HG03159 (cell line): Measurements from ENCODE around the gene NSG1.
"Not testable (repeated sequence)": the region's sequence is repeated elsewhere in the genome, so short reads cannot be mapped to it uniquely, and the experiment has no call there.

ENCODE experiments used
- ATAC-seq: cut with Tn5 transposase; IDR thresholded peaks from one replicate; pipeline ENCODE4 v1.9.1; 2021; ENCODE audit warnings: mild to moderate bottlenecking, moderate library complexity; ENCODE audit not compliant: unreplicated experiment

The NSG1 gene

DNA sequence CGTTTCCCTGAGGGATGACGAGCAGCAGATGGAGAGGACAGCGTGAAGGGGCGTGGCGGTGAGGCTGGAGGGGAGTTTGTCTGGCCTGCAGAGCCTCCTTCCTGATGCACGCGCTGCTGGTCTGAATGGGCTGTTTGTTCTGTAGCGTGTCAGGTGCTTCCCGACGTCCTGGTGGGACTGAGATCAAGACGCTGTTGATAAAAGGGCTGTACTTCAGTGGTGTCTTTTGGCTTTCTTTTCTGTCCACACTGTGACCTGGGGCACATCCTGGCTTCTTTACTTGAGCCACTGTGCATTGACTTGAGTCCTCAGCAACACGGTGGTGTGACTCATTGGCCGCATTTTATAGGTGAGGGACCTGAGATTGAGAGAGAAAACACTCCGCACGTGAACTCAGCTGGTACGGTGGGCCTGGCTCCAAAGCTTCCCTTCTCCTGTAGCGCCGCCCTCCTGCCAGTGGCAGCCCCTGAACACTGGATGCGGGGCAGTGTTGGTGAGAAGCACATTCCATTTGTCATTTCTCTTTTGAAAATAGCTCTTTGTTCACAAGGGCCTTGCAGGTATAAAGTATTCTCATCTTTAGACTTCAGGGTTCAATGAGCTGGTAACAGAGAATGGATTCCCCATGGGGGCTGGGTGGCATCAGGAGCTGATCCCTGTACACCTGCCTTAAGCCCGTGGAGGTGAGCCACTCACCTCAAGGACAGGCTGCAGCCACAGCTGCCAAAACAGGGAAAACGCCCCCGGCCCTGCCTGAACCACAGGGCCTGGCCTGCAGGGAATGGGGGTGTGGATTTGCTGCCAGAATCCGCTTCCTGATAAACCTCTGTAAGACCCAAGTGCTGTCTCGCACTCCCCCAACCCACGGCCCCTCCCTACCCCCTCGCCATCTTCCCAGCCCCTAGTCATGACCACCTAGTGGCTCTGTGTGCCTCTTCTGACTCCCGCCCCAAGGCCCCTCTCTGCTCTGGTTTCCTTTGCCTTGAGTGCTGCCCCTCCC is 29.2 kb downstream of the NSG1 start:
- no peak for ATAC-seq

DNA sequence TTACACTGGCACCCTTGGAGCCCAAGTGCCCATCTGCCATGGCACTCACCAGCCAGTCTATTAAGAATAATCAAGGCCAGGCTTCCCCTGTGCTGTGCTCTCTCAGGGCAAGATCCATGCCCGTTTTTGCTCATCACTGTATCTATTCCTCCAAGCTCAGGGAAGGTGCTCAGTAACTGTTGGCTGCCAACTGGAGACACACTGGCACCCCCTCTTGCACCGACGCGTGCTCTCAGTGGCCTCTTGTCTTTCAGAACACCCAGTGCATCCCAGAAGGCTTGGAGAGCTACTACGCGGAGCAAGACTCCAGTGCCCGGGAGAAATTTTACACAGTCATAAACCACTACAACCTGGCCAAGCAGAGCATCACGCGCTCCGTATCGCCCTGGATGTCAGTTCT is 30.1 kb downstream of the NSG1 start:
- no peak for ATAC-seq

DNA sequence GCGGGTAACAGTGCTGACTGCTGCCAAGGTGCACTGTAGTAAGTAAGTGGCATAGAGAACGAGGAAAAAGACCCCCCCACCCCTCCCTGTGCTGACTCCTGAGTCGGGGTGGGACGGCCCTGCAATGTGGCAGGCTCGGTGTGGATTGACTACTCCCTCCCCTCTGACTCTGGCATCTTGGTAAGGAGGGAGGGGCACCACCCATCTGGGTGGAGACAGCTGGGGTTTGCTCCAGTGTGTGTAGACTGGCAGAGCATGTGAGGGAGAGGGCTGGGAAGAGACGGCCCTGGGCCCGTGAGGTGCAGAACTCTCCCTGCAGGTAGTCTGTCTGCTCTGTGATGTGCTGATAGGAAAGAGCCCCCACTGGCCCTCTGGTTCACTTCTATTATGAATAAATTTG is 31.0 kb downstream of the NSG1 start:
- ATAC-seq, result no peak

DNA sequence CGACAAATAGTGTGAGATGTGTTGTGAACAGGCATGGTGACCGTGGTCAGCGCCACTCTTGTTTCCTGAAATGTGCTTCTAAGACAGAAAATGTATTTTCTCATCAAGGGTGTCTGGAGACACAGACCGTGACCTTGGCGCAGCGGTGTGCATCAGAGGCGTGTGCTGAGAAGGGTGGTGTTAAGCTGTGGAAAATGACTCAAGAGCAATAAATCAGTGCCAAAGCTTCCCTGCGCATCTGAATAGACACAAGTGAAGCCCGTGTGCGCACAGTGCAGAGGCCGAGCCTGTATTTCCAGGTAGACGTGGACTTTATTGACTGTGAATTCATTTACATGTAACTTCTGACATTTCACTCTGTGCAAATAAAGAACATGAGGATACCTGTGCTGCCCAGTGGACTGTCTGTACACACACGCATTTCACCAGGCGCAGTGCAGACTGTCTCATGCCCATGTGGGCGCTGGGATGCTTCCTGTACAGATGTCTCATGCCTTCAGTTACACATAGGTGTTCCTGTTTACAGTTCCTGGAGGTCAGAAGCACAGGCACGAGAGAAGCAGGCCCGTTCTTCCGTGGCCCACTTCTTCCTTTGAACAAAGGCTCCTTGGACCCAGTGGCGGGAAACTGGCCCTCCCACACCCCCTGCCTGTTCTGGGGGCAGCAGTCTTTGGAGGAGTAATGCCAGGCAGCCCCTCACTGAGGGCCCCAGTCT is 31.9 kb downstream of the NSG1 start:
- ATAC-seq, result no peak

DNA sequence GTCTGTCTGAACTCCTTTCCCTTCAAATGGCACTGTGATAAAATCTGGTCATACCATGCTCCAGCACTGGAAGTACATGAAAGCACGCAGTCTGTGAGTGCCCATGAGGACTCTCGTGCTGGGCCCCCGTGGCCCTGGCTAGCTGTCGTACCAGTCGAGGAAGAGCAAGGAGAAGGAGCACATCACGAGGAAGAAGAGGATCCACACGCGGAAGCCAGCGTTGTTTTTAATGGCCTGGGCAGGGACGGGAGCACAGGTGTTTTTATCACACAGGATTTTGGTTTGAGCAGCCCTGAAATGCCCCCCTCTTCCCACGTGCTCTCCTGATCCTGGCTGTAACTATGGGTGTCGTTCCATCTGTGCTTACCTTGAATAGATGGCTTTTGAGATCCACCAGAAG is 33.0 kb downstream of the NSG1 start:
- no peak for ATAC-seq

DNA sequence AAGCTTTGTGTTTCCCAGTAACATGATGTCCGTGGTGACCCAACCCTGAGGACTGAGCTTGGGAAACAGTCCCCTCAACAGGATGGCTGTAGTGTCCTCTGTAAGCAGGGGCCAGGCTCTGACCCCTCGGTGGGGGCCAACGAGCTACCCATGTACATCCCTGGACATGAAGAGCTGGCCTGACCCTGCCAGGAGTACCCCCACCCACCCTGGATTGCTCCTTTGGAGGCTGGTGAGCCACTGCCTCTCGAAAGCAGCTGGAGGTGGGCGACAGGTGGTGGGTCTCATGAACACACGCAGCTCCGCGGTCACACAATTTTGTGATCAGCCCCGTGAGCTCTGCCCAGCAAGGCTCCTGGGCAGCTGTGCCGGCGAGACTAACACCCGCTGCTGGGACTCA is 33.5 kb downstream of the NSG1 start:
- no peak for ATAC-seq

DNA sequence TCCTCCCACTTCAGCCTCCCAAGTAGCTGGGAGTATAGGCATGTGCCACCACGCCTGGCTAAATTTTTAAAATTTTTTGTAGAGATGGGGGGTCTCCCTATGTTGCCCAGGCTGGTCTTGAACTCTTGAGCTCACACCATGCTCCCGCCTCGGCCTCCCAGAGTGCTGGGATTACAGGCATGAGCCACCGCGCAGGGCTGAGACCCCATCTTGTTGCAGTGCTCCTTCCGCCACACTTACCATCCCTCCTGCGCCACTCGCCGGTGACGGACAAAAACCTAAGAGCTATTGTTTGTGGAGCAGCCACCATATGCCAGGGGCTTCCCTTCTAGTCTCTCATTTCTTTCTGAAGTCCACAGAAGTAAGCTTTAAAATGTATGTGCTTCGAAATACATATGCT is 34.5 kb downstream of the NSG1 start:
- ATAC-seq, result no peak

DNA sequence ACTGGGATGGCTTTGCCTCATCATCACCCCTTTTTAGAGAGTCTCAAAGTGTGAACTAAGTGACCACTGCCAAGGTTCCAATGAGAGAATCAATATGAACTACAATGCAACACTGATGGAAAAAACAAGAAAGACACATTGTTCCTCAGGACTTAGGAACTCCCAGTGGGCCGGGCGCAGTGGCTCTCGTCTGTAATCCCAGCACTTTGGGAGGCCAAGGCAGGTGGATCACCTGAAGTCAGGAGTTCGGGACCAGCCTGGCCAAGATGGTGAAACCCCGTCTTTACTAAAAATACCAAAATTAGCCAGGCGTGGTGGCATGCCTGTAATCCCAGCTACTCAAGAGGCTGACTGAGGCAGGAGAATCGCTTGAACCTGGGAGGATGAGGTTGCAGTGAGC is 35.2 kb downstream of the NSG1 start:
- ATAC-seq, result not testable (repeated sequence)

DNA sequence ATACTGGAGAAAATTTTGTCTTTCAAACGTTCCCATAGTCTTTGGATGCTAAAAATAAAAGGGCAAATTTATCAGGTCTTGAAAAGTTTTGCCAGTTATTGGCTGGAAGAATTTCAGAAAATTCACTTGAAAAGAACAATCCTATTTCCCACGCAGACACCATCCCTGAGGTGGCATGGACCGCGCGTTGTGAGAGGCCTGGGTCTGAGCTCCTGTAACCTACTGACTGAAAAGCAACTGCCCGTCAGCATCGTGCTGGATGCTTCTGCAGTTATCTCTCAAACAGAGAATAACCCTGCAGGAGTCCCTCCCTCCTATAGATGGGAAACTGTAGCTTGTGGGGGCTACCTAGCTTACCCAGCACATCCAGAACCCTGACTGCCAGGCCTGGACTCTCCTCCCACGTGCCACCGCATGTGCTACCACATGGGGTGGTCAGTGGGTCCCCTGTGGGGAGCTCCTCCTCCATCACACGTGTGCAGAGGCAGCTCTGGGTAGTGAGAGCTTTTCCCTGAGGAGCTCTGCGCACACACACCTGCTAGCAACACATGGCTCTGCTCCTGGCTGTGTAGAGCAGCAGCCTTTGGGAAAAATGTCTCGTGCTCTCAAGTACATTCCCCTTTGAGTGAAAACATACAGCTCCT is 36.1 kb downstream of the NSG1 start:
- no peak for ATAC-seq

DNA sequence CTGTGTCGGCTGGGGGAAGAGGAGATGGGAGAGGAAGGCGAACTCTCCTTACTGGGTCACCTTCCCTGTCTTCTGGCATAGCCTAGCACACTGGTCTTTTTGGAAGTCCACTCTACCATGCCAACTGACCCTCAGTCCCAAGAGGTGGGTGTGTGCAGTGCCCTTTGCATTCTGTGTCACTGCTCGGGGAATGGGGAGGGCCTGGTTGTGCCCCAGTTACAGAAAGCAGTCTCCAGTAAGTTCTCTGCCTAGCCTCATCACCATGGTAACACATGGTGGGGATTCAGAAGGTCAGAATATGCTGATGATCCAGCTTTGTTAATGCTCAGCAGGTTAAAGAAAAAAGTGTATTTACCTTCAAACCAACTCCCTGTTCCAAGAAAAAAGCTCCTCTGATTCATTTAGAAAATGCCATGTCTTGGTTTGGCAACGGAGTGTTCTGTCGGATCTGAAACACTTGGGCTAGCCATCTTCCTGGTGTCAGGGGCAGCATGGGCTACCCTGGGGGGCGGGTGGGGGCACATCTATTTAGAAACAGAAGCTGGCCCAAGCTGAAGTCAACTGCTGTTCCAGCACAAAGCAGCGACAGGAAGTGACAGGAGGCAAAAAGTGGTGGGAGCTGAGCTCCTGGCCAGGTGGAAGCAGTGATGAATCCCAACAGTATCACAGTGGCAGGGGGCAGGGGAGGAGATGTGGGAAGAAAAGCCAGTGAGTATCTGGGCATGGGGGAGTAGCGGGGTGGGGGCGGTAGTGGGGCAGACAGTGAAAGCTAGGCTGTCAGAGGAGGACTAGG is 37.0 kb downstream of the NSG1 start:
- ATAC-seq, result no peak

DNA sequence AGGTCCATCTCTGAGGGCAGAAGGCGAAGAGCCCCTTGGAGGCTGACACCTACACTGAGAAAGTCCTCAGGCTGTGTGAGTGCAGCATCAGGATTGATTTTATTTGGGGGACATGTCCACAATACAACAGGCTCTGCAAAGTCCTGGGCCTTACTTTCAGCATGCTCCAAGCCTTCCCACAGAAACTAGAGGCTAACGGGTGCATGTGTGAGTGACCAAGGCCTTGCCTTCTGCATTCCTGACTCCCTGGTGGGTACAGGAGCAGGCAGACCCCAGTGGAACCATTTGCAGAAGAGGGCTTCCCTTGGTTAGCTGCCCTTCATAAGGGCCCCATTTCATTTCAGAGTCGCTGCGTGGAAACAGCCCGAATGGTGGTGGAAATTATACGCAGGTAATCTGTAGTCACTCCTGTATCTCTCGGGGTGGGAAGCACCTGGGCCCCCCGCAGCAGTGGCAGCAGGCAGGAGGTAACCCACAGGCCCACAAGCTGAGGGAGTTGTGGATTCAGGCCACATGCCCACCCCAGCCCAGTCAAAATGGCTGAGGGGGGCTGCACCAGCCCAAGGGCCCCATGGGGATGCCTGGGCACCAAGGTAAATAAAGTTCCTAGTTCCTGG is 37.7 kb downstream of the NSG1 start:
- ATAC-seq, result no peak

DNA sequence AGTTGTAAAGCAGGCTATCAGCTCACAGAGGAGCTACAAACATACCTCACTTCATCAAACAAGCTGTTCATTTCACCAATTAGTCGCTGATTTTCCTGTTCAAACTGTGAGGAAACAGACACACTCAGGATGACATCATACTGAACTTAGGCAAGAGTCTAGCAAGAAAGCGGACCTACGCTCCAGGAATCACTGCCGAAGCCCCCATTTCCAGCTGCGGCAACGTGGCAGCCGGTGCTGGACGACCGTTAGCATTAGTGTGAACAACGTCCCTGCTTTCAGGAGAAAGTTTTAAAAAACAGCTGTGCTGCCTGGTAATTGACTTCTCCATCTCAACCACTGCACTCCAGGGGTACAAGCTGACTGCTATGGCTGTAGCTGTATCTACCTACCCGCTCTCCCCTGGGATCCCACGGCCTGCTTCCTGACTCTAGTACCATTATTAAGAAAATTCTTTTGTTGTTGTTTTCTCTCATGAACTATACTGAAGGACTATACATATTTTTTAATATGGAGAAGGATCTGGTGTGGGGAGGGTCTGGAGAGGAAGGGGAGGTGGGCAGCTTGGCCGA is 38.3 kb downstream of the NSG1 start:
- no peak for ATAC-seq

DNA sequence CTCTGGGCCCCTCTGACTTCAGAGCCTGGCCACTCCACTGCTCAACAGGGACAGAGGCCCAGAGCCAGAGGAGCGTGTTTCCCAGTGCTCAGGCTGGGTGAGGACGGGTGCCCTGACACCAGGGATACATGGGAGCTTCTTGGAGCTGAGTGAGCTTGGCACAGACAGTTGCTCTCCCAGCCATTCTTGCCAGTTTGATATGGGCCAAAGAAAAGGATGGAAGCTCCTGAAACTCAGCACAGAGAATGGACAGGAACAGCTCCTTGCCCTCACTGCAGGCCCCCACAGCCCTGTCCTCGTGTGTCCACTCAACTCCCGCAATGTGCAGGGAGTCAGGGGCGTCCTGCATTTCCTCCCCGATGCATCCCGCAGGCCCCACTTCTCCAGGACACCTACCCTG is 38.8 kb downstream of the NSG1 start:
- no peak for ATAC-seq

DNA sequence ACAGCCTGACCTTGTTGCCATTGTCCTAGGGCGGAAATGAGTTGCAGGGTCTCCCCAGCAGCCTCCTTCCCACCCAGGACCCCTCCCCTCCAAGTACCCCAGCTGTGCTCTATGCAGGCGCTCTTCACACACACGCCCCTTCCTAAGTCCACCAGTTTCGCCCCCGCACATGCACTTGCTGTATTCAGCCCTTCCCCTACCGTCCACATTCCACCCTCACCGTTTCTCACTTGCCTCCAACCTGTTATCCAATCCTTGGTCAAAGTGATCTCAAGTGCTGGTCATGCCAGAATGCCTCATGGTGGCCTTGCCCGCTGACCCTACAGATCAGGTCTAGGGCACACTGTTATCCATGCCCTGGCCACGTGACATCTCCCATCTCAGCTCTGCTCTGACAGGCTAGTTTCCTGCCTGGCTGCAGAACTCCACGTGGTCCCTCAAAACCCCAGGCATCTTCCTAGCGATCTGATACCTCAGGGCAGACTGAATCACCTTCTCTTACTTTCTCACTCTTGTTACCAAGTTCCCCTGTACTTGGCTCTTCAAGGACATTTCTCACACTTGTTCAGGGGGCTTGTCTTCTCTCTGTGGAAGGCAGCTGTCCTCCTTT is 39.7 kb downstream of the NSG1 start:
- no peak for ATAC-seq

DNA sequence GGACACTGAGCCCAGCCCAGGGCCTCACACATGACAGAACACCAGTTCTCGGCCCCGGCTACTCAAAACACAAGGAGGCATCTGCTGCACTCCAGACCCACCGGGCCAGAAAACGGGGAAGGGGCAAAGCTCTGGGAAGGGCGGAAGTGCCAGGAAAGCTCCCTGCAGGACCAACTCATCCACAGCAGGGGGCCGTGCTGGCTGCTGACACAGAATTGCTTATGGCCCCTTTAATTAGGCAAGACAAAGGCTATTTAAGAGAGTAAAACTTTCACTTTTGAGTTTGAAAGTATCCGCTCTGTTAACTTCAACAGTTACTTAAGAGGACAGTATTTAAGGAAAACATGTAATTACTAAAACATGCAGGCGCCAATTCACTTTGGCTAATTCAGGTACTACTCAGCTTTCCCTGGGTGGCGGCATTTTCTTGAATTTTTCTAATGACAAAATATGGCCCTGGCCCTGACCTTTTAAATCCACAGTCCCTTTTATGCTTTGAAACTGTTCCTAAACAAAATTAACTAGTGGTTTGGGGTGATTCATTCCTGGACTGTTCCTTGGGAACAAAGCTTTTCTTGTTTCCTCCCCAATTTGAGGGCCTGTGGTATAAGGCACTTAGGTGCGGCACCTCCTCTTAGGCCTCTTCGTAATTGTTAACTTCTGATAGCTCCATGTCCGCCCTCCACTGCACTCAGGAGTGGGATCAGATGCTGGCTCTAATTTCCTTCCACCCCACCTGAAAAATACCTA is 40.4 kb downstream of the NSG1 start:
- no peak for ATAC-seq

DNA sequence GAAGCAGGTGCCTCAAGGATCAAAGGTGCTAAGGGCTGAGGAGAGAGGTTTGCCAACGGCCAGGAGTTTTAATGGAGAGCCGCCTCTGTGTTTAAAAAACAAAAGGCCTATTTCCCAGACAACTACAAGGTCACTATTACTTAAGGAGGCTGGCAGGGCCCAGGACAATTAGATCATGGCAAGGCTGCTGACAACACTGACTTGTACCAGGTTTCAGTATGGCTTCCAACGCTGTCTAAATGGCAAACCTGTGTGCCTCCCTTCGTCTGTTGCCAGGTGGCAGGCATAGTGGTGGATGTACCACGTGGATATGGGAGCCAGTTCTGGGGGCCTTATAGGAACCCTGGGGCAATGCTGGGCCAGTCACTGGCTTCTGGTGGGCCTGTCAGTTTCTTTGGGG is 41.0 kb downstream of the NSG1 start:
- no peak for ATAC-seq

DNA sequence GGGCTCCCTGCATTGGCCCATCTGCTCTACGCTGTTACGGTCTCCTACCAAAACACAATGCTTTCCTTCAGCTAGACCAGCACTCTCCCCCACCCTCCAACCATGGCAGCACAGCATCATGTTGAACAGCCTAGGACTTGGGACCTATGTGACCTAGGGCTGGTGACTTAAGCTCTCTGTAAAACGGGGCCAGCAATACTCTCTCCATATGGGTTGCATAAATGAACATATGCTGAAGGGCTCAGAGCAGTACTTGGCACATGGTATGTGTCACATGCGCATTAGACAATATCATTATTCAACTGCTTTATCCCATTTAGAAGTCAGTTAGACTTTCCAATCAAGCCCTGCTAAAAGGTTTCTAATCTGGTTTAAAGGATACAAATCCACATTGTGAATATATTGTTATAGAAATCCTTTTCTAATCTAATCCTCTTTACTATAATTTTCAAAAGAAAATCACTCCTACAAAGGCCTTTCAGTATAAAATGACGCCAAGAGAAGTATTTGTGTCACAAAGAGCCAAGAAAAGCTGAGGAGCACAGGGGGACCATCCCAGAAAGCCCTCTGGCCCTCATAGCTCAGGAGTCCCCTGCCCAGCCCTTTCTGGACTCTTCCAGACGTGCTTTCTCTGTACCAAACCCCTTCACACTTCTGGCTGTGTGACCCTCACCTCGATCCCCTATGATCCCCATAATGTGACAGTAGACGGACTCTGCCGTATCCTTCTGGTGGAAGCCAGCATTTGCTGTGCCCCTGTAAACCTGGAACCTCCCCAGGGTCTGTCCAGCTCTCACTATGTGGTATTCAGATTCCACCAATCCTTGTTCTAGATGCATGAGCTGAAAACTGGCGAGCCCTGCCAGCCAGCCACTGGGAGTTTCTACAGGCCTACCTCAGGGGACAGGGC is 42.3 kb downstream of the NSG1 start:
- ATAC-seq, result no peak
